ENCODE data around the gene TNPO1. TPM values are rescaled to one million over a fixed set of nuclear protein-coding genes. Genes with fewer than 3 reads are reported as not detected.

Gene TNPO1
- total and polyA plus RNA-seq, 2 of the 8 experiments (the other 6 are each of a cell fraction or from before 2014, with no cell fraction given) = 38.5 to 211 TPM

DNA sequence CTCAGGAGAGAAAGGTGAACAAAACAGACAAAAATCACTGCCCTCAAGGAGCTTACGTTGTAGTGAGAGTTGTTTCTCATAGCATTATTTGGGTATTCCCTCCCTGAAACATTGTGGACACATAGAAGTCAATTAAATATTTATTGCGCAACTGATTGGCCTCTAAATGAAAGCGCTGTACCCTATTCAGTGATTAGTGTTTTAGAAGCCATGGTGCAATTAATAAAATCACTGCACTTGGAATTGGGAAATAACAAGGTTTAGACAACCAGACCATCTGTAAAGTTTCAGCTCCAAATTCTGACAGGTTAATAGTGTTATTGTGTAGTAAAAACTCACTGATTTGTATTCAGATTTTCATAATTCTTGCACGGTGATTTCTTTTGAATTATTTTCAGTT, 35.9 kb downstream of the TNPO1 start:
- Histone ChIP-seq H2AK5ac (ENCODE audit: low read depth, low read length) (no peak overlapping the region), H2BK120ac (replicated peaks; ENCODE audit: low read depth, low read length) (no peak overlapping the region), H2BK5ac (ENCODE audit: low read depth, low read length) (no peak overlapping the region), H3K27ac (ENCODE audit: low read depth, low read length) (no peak overlapping the region), H3K14ac (ENCODE audit: insufficient read length) (no peak overlapping the region), H3K4me3 (ENCODE audit: extremely low read depth in 1 of 4, insufficient read depth in 2 of 4, low read depth in 3 of 4, low read length in 4 of 4) (no peak overlapping the region), H3K56ac (replicated peaks; ENCODE audit: insufficient read length, low read depth, low read length) (no peak overlapping the region), H2BK15ac (ENCODE audit: low read length) (no peak overlapping the region), H4K5ac (ENCODE audit: insufficient read length, low read depth, low read length) (no peak overlapping the region), H4K91ac (replicated peaks; ENCODE audit: insufficient read length, low read length) (no peak overlapping the region), H3K9me3 (ENCODE audit: insufficient read depth in 2 of 2, low read depth in 1 of 2, low read length in 1 of 2) (no peaks in the 10 kb centered on the region), H3K4ac (replicated peaks; ENCODE audit: insufficient read length, low read depth, low read length) (no peak overlapping the region), H2BK20ac (ENCODE audit: low read length) (no peak overlapping the region), H4K20me1 (replicated peaks in 1 of 2; ENCODE audit: control insufficient read depth in 1 of 2, insufficient read depth in 2 of 2, low read length in 2 of 2) (peaks cover 6 to 9% of the 10 kb centered on the region in 2 experiments), H3K4me2 (ENCODE audit: insufficient read depth in 1 of 2, low read depth in 2 of 2, low read length in 2 of 2) (no peak overlapping the region), H3K79me1 (ENCODE audit: low read depth, low read length) (no peaks in the 10 kb centered on the region; the same call in 1 of the 2 replicates), H3K18ac (ENCODE audit: extremely low read depth, low read length) (no peak overlapping the region), H2AFZ (ENCODE audit: low read length) (no peak overlapping the region), H3K4me1 (replicated peaks in 1 of 4; ENCODE audit: control insufficient read depth in 3 of 4, insufficient read depth in 4 of 4, low read length in 3 of 4) (peaks cover 0 to 5% (median 1%) of the 10 kb centered on the region in 4 experiments; a peak in 2 of 7 replicates), H3K23me2 (ENCODE audit: low read depth, low read length) (peaks cover 3% of the 10 kb centered on the region), H3K36me3 (ENCODE audit: control insufficient read depth in 2 of 4, insufficient read depth in 4 of 4, low read length in 3 of 4) (peaks cover 6 to 52% (median 16%) of the 10 kb centered on the region in 4 experiments; a peak in 7 of 8 replicates), H3K79me2 (ENCODE audit: control insufficient read depth in 1 of 2, insufficient read depth in 2 of 2, low read length in 2 of 2) (peaks cover 13 to 94% of the 10 kb centered on the region in 2 experiments), H2BK12ac (ENCODE audit: low read depth, low read length) (no peak overlapping the region), H3K23ac (ENCODE audit: insufficient read length) (no peak overlapping the region), H4K8ac (ENCODE audit: extremely low read depth, insufficient read depth, low read length) (no peak overlapping the region), H3K9ac (replicated peaks in 1 of 4; ENCODE audit: extremely low read depth in 1 of 4, low read depth in 3 of 4, low read length in 3 of 4) (no peak overlapping the region), H3K27me3 (replicated peaks in 1 of 4; ENCODE audit: control insufficient read depth in 3 of 4, extremely low read depth in 1 of 4, insufficient read depth in 3 of 4, low read length in 3 of 4) (no peaks in the 10 kb centered on the region)
- TF ChIP-seq RFX5 (IDR thresholded peaks at IDR 0.05; ENCODE audit: borderline replicate concordance, low read depth, low read length) = no peak
- peak; percentile 93 for TF ChIP-seq CEBPB (IDR thresholded peaks at IDR 0.05; ENCODE audit: low read depth, low read length)
- TF ChIP-seq CHD1 (IDR thresholded peaks at IDR 0.05; ENCODE audit: low read depth, low read length) = no peak
- TF ChIP-seq E2F6 (IDR thresholded peaks at IDR 0.05) = no peak
- no peak for TF ChIP-seq TAF7 (optimal IDR thresholded peaks at IDR 0.05; ENCODE audit: borderline replicate concordance, low read depth, low read length)
- TF ChIP-seq TEAD4 (IDR thresholded peaks at IDR 0.05; ENCODE audit: low read depth, low read length) = no peak
- no peak for TF ChIP-seq USF2 (IDR thresholded peaks at IDR 0.05; ENCODE audit: low read length)
- no peak for TF ChIP-seq KDM5A (IDR thresholded peaks at IDR 0.05; ENCODE audit: low read length)
- POLR2A ChIA-PET (ENCODE audit: partially characterized antibody) = interaction anchor here (0.6 to 2.3 kb wide), 6 partner anchors 10 to 1069 kb away, joined by 3 to 5 read pairs (median 4); partner anchors contain the start of gene TNPO1
- 95% methylated on average over 4 of the region's 4 CpGs; no CpG with 5 or more reads in 1 of the 2 experiments for WGBS, 2 experiments (ENCODE audit: extremely low coverage in 1 of 2, insufficient coverage in 1 of 2, insufficient read length in 1 of 2, insufficient replicate concordance in 2 of 2, low coverage in 1 of 2, low lambda C conversion rate in 2 of 2, missing lambda C conversion rate in 1 of 2)
- no peak for FAIRE-seq
- CTCF ChIA-PET (ENCODE audit: partially characterized antibody) = no interaction called here
- no peak for DNase-seq (ENCODE audit: low read depth in 1 of 2, low spot score in 2 of 2)

All from H1 (cell line).